Colonic mucosa (tissue), 4 donors: ENCODE results near the gene FADS6. TPM values are rescaled to one million over a fixed set of nuclear protein-coding genes. Genes with fewer than 3 reads are reported as not detected.

Experiments used
- DNase-seq: peaks from one replicate; pipeline ENCODE4 v3.0.0-alpha.2; 2020
- H3K27ac ChIP-seq: fragments of 200-600 bp; one replicate; pipeline ENCODE4 v1.8.0; 2021
- H3K27me3 ChIP-seq: fragments of 200-600 bp; one replicate; pipeline ENCODE4 v1.8.0; 2021
- H3K36me3 ChIP-seq: fragments of 200-600 bp; one replicate; pipeline ENCODE4 v1.8.0; 2021
- H3K4me1 ChIP-seq: fragments of 200-600 bp; one replicate; pipeline ENCODE4 v1.8.0; 2021; ENCODE audit warnings: mild to moderate bottlenecking
- H3K4me3 ChIP-seq: fragments of 200-600 bp; one replicate; pipeline ENCODE4 v1.8.0; 2021
- H3K9ac ChIP-seq, 2 donors: one replicate each; pipeline ENCODE4 v1.7.0; 2013; ENCODE audit warnings: control low read depth in 2 of 2, low read depth in 2 of 2, low read length in 2 of 2
- H3K9me3 ChIP-seq: fragments of 200-600 bp; one replicate; pipeline ENCODE4 v1.8.0; 2021
- CTCF ChIP-seq: fragments of 200-600 bp; IDR thresholded peaks from one replicate; pipeline ENCODE4 v1.8.0; 2022; ENCODE audit warnings: antibody characterized with exemption, mild to moderate bottlenecking
- intact Hi-C: fragments of 100-400 bp; cut with DNase I; formaldehyde crosslinking; loops from one replicate; pipeline ENCODE4 v1.14.1; 2022
- total RNA-seq, 2 donors: library from RNA; stranded (reverse); fragmentation: NEBNext Ultra II Directional in 1 of 2; extraction: Animal tissue kit (Norgen Biotek cat#: 25700) in 1 of 2; gene quantifications; one replicate each; pipeline ENCODE4 v1.2.1, GENCODE V29; 2021
- donor health status: healthy.
- donor health status: DM: no; HTN: no; CAD: no.
- donor health status: DM: no; HTN: no; CAD: no.

FADS6 gene
- total RNA-seq, 2 donors from 2014 or later, result 0.30 to 18.4 TPM

GRCh38 chr17:74901353-74902135 is 8.1 kb upstream of the FADS6 start:
- DNase-seq, result no peak
- no peaks in the 10 kb centered on the region for H3K4me1 ChIP-seq
- intact Hi-C loops, result no loop called here
- no peak overlapping the region for H3K27ac ChIP-seq
- H3K9ac ChIP-seq, result no peak overlapping the region
- H3K27me3 ChIP-seq, result no peaks in the 10 kb centered on the region
- H3K9me3 ChIP-seq, result no peaks in the 10 kb centered on the region
- no peak overlapping the region for H3K4me3 ChIP-seq
- TF ChIP-seq CTCF, result no peak
- H3K36me3 ChIP-seq, result no peaks in the 10 kb centered on the region

- H3K4me3 ChIP-seq, result no peak overlapping the region
- no peaks in the 10 kb centered on the region for H3K36me3 ChIP-seq
- no peak for DNase-seq
- TF ChIP-seq CTCF, result no peak
- H3K27ac ChIP-seq, result no peak overlapping the region
- no peaks in the 10 kb centered on the region for H3K4me1 ChIP-seq
- intact Hi-C loops, result no loop called here
- H3K27me3 ChIP-seq, result peaks cover 2% of the 10 kb centered on the region
- H3K9ac ChIP-seq, result no peak overlapping the region
- H3K9me3 ChIP-seq, result no peaks in the 10 kb centered on the region
Observed at GRCh38 chr17:74900208-74900607, 6.8 kb upstream of the FADS6 start.

DNA sequence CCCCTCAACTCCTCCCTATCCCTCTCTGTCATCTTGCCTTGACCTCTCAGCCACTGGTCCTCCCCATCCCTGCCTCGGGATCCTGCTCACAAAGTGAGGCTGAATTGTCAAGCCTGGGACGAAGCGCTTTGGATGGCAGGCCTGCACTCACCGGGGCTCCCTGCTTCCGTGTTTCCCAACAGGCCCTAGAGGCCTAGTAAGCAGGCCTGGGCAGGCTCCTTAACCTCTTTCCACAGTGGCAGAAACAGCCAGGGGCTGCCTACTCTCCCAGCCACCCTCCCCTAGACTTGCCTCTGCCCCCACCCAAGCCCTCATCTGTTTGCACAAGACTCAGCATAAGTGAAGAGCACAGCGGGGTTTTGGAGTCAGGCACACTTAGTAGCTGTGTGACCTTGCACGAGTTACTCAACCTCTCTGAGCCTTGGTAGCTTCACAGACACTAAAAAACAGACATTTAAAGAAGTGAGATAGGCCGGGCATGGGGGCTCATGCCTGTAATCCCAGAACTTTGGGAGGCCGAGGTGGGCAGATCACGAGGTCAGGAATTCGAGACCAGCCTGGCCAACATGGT is 5.0 kb upstream of the FADS6 start:
- H3K4me1 ChIP-seq, result peaks cover 2% of the 10 kb centered on the region
- no peaks in the 10 kb centered on the region for H3K9me3 ChIP-seq
- TF ChIP-seq CTCF, result no peak
- no peak overlapping the region for H3K27ac ChIP-seq
- H3K9ac ChIP-seq, result no peak overlapping the region
- H3K36me3 ChIP-seq, result no peaks in the 10 kb centered on the region
- DNase-seq, result no peak
- peaks cover 17% of the 10 kb centered on the region for H3K27me3 ChIP-seq
- intact Hi-C loops, result no loop called here
- H3K4me3 ChIP-seq, result no peak overlapping the region

DNA sequence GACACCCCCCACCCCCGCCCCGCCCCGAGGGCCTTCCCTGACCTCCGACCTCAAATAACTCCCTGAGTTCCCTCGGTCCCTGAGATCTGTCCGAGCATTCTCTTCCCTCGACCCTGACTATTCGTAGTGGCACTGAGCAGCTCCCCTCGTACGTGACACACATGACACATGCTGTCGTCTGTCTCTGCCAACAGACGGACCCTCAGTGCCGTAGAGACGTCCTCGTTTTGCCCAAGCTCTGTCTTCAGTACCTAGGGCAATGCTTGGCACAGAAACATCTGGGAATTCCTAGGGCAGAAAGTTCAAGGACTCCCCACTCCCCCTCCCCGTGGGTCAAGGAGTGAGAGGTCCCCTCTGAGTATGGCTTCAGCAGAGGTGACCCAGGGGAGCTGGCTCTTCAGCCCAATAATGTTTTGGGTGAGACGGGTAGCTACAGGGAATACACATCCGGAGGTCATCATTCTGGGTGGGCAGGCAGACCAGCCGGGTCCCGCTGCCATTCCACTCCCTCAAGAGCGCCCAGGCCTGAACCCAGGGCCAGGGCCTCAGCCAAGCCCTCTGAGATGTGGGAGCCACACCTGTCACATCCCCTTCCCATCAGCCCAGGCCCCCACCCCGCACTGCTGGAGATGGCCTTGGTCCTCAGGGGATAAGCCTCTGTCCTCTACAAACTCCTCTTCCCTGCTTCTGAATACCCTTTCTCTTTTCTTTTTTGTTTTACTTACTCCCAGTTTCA is 671 bp upstream of the FADS6 start:
- intact Hi-C loops, result no loop called here
- no peak overlapping the region for H3K27ac ChIP-seq
- H3K4me3 ChIP-seq, result peak overlapping the region; percentile 23
- no peak for TF ChIP-seq CTCF
- DNase-seq, result no peak
- peaks cover 4% of the 10 kb centered on the region for H3K4me1 ChIP-seq
- H3K9me3 ChIP-seq, result no peaks in the 10 kb centered on the region
- H3K36me3 ChIP-seq, result no peaks in the 10 kb centered on the region
- peaks cover 32% of the 10 kb centered on the region for H3K27me3 ChIP-seq
- H3K9ac ChIP-seq, result no peak overlapping the region

DNA sequence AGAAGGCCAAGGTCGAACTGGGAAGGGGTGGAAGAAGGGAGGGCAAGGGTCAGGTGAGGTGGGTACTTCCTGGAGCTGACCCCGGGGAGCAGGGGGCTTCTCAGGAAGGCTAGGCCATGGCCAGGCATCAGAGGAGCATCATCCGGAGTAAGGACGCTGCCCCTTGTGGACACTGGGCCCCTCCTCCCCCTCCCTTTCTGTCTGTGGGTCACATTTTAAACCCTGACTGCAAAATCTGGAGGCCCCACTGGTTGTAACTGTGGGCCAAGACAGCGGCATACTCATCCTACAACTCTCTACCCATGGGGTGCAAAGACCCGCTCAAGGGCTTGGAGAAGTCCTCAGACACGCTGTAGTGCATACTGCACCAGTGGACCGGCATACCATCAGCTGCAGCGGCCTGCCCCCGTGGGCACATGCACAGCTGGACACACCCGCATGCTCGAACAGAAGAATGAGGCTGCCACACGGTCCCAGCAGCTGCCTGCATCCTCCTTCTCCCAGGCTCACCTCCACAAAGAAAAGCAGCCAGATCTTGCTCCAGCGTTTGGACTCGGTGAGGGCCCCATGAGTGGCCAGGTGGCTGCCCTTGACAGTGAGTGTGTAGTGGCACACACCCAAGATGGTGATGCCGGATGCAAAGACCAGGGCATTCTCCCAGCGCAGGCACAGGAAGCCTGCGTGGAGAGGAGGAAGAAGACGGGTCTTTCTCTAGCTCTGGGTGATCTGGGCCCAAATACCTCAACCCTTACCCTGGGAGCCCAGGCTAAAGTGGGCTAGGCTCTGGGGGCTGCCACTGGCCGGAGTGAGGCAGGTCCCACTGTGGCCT is 1.2 kb downstream of the FADS6 start:
- TF ChIP-seq CTCF, result no peak
- no peak for DNase-seq
- peak overlapping the region; percentile 23 for H3K4me3 ChIP-seq
- intact Hi-C loops, result no loop called here
- no peak overlapping the region for H3K9ac ChIP-seq
- H3K36me3 ChIP-seq, result no peaks in the 10 kb centered on the region
- H3K4me1 ChIP-seq, result peaks cover 4% of the 10 kb centered on the region
- peaks cover 32% of the 10 kb centered on the region for H3K27me3 ChIP-seq
- H3K9me3 ChIP-seq, result no peaks in the 10 kb centered on the region
- H3K27ac ChIP-seq, result no peak overlapping the region
